ENCODE data around the gene TTN. TPM values are rescaled to one million over a fixed set of nuclear protein-coding genes. Genes with fewer than 3 reads are reported as not detected.

TTN gene
- total RNA-seq, 1 experiment from 2014 or later, result 1.1 TPM

- Histone ChIP-seq H3K9me2 (replicated peaks; ENCODE audit: low read length) (no peaks in the 10 kb centered on the region), H3K9ac (ENCODE audit: low read length) (no peak overlapping the region), H3K4me1 (ENCODE audit: insufficient read depth, low read length) (0 out of 2 replicates have a peak, but pooled peaks cover 4% of the 10 kb centered on the region), H3K4me2 (ENCODE audit: low read length) (no peak overlapping the region), H3F3A (ENCODE audit: low read length, unreplicated experiment) (no peaks in the 10 kb centered on the region), H3K79me2 (ENCODE audit: low read length) (no peaks in the 10 kb centered on the region), H3K27ac (ENCODE audit: low read length) (no peak overlapping the region), H3K9me3 (ENCODE audit: low read length) (no peaks in the 10 kb centered on the region), H3K36me3 (ENCODE audit: low read depth, low read length) (peaks cover 20% of the 10 kb centered on the region), H4K20me1 (ENCODE audit: low read length) (no peaks in the 10 kb centered on the region), H2AFZ (ENCODE audit: low read length) (no peak overlapping the region), H3K27me3 (ENCODE audit: low read length) (no peaks in the 10 kb centered on the region), H3K4me3 (ENCODE audit: low read length) (no peak overlapping the region)
- POLR2A ChIA-PET (ENCODE audit: unreplicated experiment), result no interaction called here
- CTCF ChIA-PET, result no interaction called here
- no peak for TF ChIP-seq EZH2 (IDR thresholded peaks at IDR 0.05; ENCODE audit: low read length, unreplicated experiment)
- TF ChIP-seq CTCF (conservative IDR thresholded peaks at IDR 0.05; ENCODE audit: low read depth, low read length), result no peak
- TF ChIP-seq EZH2phosphoT487 (IDR thresholded peaks at IDR 0.05; ENCODE audit: borderline replicate concordance, low read length), result no peak
- intact Hi-C loops (cut with micrococcal nuclease), result no loop called here
- no peak for ATAC-seq
- BruUV-seq (replicated peaks), result no TSS peak
- DNase-seq, result no peak
Observed at GRCh38 chr2:178506524-178506923, 300.7 kb downstream of the TTN start.

GRCh38 chr2:178506101-178506500 is 301.1 kb downstream of the TTN start:
- CTCF ChIA-PET, result no interaction called here
- DNase-seq (no peak), ATAC-seq (no peak)
- TF ChIP-seq EZH2phosphoT487 (IDR thresholded peaks at IDR 0.05; ENCODE audit: borderline replicate concordance, low read length), result no peak
- no peak for TF ChIP-seq EZH2 (IDR thresholded peaks at IDR 0.05; ENCODE audit: low read length, unreplicated experiment)
- TF ChIP-seq CTCF (conservative IDR thresholded peaks at IDR 0.05; ENCODE audit: low read depth, low read length), result no peak
- no TSS peak for BruUV-seq (replicated peaks)
- H3K4me1 ChIP-seq (ENCODE audit: insufficient read depth, low read length), result 0 out of 2 replicates have a peak, but pooled peaks cover 4% of the 10 kb centered on the region
- H3F3A ChIP-seq (ENCODE audit: low read length, unreplicated experiment), result no peaks in the 10 kb centered on the region
- H3K79me2 ChIP-seq (ENCODE audit: low read length), result no peaks in the 10 kb centered on the region
- POLR2A ChIA-PET (ENCODE audit: unreplicated experiment), result no interaction called here
- H3K9me3 ChIP-seq (ENCODE audit: low read length), result no peaks in the 10 kb centered on the region
- no peaks in the 10 kb centered on the region for H3K27me3 ChIP-seq (ENCODE audit: low read length)
- no peaks in the 10 kb centered on the region for H3K9me2 ChIP-seq (replicated peaks; ENCODE audit: low read length)
- H2AFZ ChIP-seq (ENCODE audit: low read length), result no peak overlapping the region
- H3K4me2 ChIP-seq (ENCODE audit: low read length), result no peak overlapping the region
- H4K20me1 ChIP-seq (ENCODE audit: low read length), result no peaks in the 10 kb centered on the region
- intact Hi-C loops (cut with micrococcal nuclease), result no loop called here
- H3K27ac ChIP-seq (ENCODE audit: low read length), result no peak overlapping the region
- H3K36me3 ChIP-seq (ENCODE audit: low read depth, low read length), result peaks cover 24% of the 10 kb centered on the region
- no peak overlapping the region for H3K9ac ChIP-seq (ENCODE audit: low read length)
- H3K4me3 ChIP-seq (ENCODE audit: low read length), result no peak overlapping the region

- no peaks in the 10 kb centered on the region for H3K79me2 ChIP-seq (ENCODE audit: low read length)
- H3K27me3 ChIP-seq (ENCODE audit: low read length), result no peaks in the 10 kb centered on the region
- ChIA-PET CTCF (no interaction called here), POLR2A (ENCODE audit: unreplicated experiment) (no interaction called here)
- intact Hi-C loops (cut with micrococcal nuclease), result no loop called here
- H3K9ac ChIP-seq (ENCODE audit: low read length), result no peak overlapping the region
- no peaks in the 10 kb centered on the region for H3K9me2 ChIP-seq (replicated peaks; ENCODE audit: low read length)
- no peaks in the 10 kb centered on the region for H3K9me3 ChIP-seq (ENCODE audit: low read length)
- no peak overlapping the region for H3K4me2 ChIP-seq (ENCODE audit: low read length)
- DNase-seq (no peak), ATAC-seq (no peak)
- BruUV-seq (replicated peaks), result no TSS peak
- H3K4me1 ChIP-seq (ENCODE audit: insufficient read depth, low read length), result 0 out of 2 replicates have a peak, but pooled peaks cover 4% of the 10 kb centered on the region
- H3K27ac ChIP-seq (ENCODE audit: low read length), result no peak overlapping the region
- no peak overlapping the region for H2AFZ ChIP-seq (ENCODE audit: low read length)
- TF ChIP-seq CTCF (conservative IDR thresholded peaks at IDR 0.05; ENCODE audit: low read depth, low read length) (no peak), EZH2phosphoT487 (IDR thresholded peaks at IDR 0.05; ENCODE audit: borderline replicate concordance, low read length) (no peak), EZH2 (IDR thresholded peaks at IDR 0.05; ENCODE audit: low read length, unreplicated experiment) (no peak)
- H3K36me3 ChIP-seq (ENCODE audit: low read depth, low read length), result peaks cover 48% of the 10 kb centered on the region
- no peaks in the 10 kb centered on the region for H3F3A ChIP-seq (ENCODE audit: low read length, unreplicated experiment)
- no peaks in the 10 kb centered on the region for H4K20me1 ChIP-seq (ENCODE audit: low read length)
- H3K4me3 ChIP-seq (ENCODE audit: low read length), result no peak overlapping the region
Observed at GRCh38 chr2:178502751-178503150, 304.5 kb downstream of the TTN start.

Measured in PC-3 (cell line).